ENCODE measurements around the gene PACS1.
A peak's percentile ranks its signal among the peaks of the same experiment; 100 is the strongest.
"Not testable (repeated sequence)": the region's sequence is repeated elsewhere in the genome, so short reads cannot be mapped to it uniquely, and the experiment has no call there.

The PACS1 gene

GRCh38 chr11:66073669-66074068 lies 3.6 kb downstream of the PACS1 start:
- no peaks in the 10 kb centered on the region for H3K27me3 Mint-ChIP-seq
- no peak overlapping the region for H3K27ac Mint-ChIP-seq
- H3K4me1 Mint-ChIP-seq (ENCODE audit: low read depth): peaks cover 49% of the 10 kb centered on the region
- peaks cover 76% of the 10 kb centered on the region for H3K36me3 Mint-ChIP-seq (ENCODE audit: low read depth)
- intact Hi-C loops (cut with micrococcal nuclease): no loop called here
- no peak overlapping the region for H3K4me3 Mint-ChIP-seq
- H3K9me3 Mint-ChIP-seq: no peaks in the 10 kb centered on the region

GRCh38 chr11:66075273-66075672 lies 5.2 kb downstream of the PACS1 start:
- Mint-ChIP-seq H3K27me3 (no peaks in the 10 kb centered on the region), H3K27ac (no peak overlapping the region), H3K9me3 (no peaks in the 10 kb centered on the region), H3K4me1 (ENCODE audit: low read depth) (peaks cover 55% of the 10 kb centered on the region), H3K4me3 (no peak overlapping the region), H3K36me3 (ENCODE audit: low read depth) (peaks cover 74% of the 10 kb centered on the region)
- intact Hi-C loops (cut with micrococcal nuclease): no loop called here

DNA sequence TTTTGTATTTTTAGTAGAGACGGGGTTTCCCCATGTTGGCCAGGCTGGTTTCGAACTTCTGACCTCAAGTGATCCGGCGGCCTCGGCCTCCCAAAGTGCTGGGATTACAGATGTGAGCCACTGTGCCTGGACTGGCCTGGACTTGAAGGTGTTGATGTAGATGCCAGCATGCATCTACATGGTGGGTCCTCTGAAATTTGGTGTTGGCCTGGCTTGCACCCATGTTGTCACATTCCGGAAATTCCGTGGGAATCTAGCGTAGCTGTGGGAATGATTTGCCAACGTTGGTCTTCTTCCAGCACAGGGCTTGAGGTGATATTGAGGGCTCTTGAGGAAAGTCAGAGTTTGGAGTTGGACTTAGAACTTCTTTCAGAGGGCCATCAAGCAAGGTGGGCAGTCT lies 6.5 kb downstream of the PACS1 start:
- intact Hi-C loops (cut with micrococcal nuclease): no loop called here
- H3K27me3 Mint-ChIP-seq: no peaks in the 10 kb centered on the region
- peaks cover 61% of the 10 kb centered on the region for H3K4me1 Mint-ChIP-seq (ENCODE audit: low read depth)
- peaks cover 66% of the 10 kb centered on the region for H3K36me3 Mint-ChIP-seq (ENCODE audit: low read depth)
- H3K4me3 Mint-ChIP-seq: no peak overlapping the region
- no peak overlapping the region for H3K27ac Mint-ChIP-seq
- H3K9me3 Mint-ChIP-seq: no peaks in the 10 kb centered on the region

GRCh38 chr11:66077927-66078326 lies 7.9 kb downstream of the PACS1 start:
- no peaks in the 10 kb centered on the region for H3K9me3 Mint-ChIP-seq
- peaks cover 57% of the 10 kb centered on the region for H3K36me3 Mint-ChIP-seq (ENCODE audit: low read depth)
- H3K27me3 Mint-ChIP-seq: no peaks in the 10 kb centered on the region
- H3K4me3 Mint-ChIP-seq: no peak overlapping the region
- peak overlapping the region; percentile 64 for H3K27ac Mint-ChIP-seq
- intact Hi-C loops (cut with micrococcal nuclease): no loop called here
- peaks cover 54% of the 10 kb centered on the region for H3K4me1 Mint-ChIP-seq (ENCODE audit: low read depth)

- H3K9me3 Mint-ChIP-seq; intact Hi-C loops (cut with micrococcal nuclease); H3K4me3 Mint-ChIP-seq; H3K27me3 Mint-ChIP-seq: not testable (repeated sequence)
- H3K36me3 Mint-ChIP-seq (ENCODE audit: low read depth): peaks cover 49% of the 10 kb centered on the region
- H3K27ac Mint-ChIP-seq: peak overlapping the region; percentile 64
- H3K4me1 Mint-ChIP-seq (ENCODE audit: low read depth): peaks cover 55% of the 10 kb centered on the region
Observed at GRCh38 chr11:66078949-66079348, 8.9 kb downstream of the PACS1 start.

DNA sequence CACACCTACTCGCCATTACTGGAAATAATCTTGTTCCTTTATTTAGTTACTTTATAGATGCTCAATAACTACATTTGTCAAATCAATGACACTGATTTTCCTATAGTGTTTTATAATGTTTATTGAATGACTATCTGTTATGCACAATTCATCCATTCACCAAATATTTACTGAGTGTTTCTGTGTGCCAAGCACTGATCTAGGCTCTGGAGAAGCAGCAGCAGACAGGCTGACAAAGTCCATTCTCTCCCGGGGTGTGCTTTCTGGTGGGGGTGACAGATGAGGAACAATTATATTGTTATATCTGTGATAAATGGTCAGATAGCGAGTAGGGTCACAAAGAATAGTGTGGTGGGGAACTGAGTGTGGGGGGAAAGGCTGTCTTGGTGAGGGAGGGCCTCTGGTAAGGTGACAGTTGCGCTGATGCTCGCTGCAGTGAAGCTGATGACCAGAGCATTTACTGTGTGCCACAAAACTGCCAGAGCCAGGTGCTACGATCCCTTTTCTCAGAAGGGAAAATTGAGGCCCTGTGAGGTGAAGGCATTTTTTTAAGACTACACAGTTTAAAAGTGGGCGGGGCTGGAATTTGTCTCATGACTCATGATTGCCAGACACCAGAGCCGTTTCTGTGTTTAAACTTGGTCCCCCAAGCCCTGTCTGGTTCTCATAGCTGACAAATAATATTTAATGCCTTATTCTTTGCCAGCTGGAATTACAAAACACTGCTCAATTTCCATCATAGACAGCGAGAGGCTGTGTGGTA lies 10.2 kb downstream of the PACS1 start:
- peaks cover 36% of the 10 kb centered on the region for H3K36me3 Mint-ChIP-seq (ENCODE audit: low read depth)
- H3K27ac Mint-ChIP-seq: peak overlapping the region; percentile 84
- no peaks in the 10 kb centered on the region for H3K9me3 Mint-ChIP-seq
- H3K4me3 Mint-ChIP-seq: no peak overlapping the region
- H3K4me1 Mint-ChIP-seq (ENCODE audit: low read depth): peaks cover 62% of the 10 kb centered on the region
- intact Hi-C loops (cut with micrococcal nuclease): loop anchor here (5.0 kb wide), 1 partner anchor 47 kb away; no protein-coding TSS in a partner anchor
- H3K27me3 Mint-ChIP-seq: no peaks in the 10 kb centered on the region

GRCh38 chr11:66081505-66081904 lies 11.4 kb downstream of the PACS1 start:
- Mint-ChIP-seq H3K27me3 (no peaks in the 10 kb centered on the region), H3K4me3 (peak overlapping the region; percentile 44), H3K9me3 (no peaks in the 10 kb centered on the region), H3K27ac (peak overlapping the region; percentile 84), H3K4me1 (ENCODE audit: low read depth) (peaks cover 62% of the 10 kb centered on the region), H3K36me3 (ENCODE audit: low read depth) (peaks cover 26% of the 10 kb centered on the region)
- intact Hi-C loops (cut with micrococcal nuclease): loop anchor here (5.0 kb wide), 1 partner anchor 46 kb away; no protein-coding TSS in a partner anchor

- Mint-ChIP-seq H3K27ac (no peak overlapping the region), H3K4me1 (ENCODE audit: low read depth) (peaks cover 58% of the 10 kb centered on the region), H3K4me3 (no peak overlapping the region), H3K36me3 (ENCODE audit: low read depth) (peaks cover 13% of the 10 kb centered on the region), H3K27me3 (no peaks in the 10 kb centered on the region), H3K9me3 (no peaks in the 10 kb centered on the region)
- intact Hi-C loops (cut with micrococcal nuclease): loop anchor here (5.0 kb wide), 1 partner anchor 44 kb away; no protein-coding TSS in a partner anchor
Observed at GRCh38 chr11:66082946-66083698, 13.1 kb downstream of the PACS1 start.

GRCh38 chr11:66083767-66084166 lies 13.7 kb downstream of the PACS1 start:
- H3K9me3 Mint-ChIP-seq: no peaks in the 10 kb centered on the region
- peaks cover 52% of the 10 kb centered on the region for H3K4me1 Mint-ChIP-seq (ENCODE audit: low read depth)
- H3K36me3 Mint-ChIP-seq (ENCODE audit: low read depth): peaks cover 7% of the 10 kb centered on the region
- peak overlapping the region; percentile 21 for H3K27ac Mint-ChIP-seq
- intact Hi-C loops (cut with micrococcal nuclease): loop anchor here (5.0 kb wide), 1 partner anchor 44 kb away; no protein-coding TSS in a partner anchor
- H3K27me3 Mint-ChIP-seq: no peaks in the 10 kb centered on the region
- H3K4me3 Mint-ChIP-seq: no peak overlapping the region

DNA sequence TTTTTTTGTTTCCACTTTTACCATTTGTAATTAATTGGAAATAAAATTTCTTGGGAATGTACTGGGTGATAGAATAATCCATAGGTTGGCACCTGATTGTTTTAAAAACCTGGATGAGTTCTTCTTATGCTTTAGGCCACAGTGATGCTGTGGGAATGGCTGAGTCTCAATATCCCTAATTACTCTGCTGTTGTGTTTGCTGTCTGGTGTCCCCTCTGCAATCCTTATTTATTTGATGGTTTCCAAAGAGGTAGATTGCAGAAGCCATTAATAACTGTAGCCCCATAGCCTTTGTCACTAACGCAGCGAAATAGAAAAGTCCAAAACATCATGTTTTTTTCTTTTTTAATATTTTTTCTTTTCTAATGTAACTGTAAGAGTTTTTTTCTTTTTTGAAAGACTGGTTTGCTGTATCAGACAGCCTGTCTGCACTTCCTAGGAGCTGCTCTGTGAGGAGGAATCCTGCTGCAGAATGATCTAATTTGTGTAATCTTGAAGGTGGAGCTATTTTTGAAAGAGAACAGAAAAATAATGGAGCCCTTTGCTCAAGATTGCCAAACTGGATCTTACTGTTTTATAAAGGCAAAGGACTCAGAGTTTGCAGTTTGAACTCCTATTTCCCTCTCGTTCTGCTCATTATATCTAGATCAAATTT lies 14.9 kb downstream of the PACS1 start:
- Mint-ChIP-seq H3K9me3 (no peaks in the 10 kb centered on the region), H3K27ac (no peak overlapping the region), H3K4me3 (no peak overlapping the region), H3K4me1 (ENCODE audit: low read depth) (peaks cover 40% of the 10 kb centered on the region), H3K27me3 (no peaks in the 10 kb centered on the region), H3K36me3 (ENCODE audit: low read depth) (peaks cover 1% of the 10 kb centered on the region)
- intact Hi-C loops (cut with micrococcal nuclease): loop anchor here (5.0 kb wide), 1 partner anchor 42 kb away; no protein-coding TSS in a partner anchor

- Mint-ChIP-seq H3K4me1 (ENCODE audit: low read depth) (peaks cover 16% of the 10 kb centered on the region), H3K36me3 (ENCODE audit: low read depth) (peaks cover 5% of the 10 kb centered on the region), H3K27me3 (no peaks in the 10 kb centered on the region), H3K4me3 (no peak overlapping the region), H3K27ac (no peak overlapping the region), H3K9me3 (no peaks in the 10 kb centered on the region)
- intact Hi-C loops (cut with micrococcal nuclease): no loop called here
Observed at GRCh38 chr11:66087148-66087908, 17.3 kb downstream of the PACS1 start.

- intact Hi-C loops (cut with micrococcal nuclease): no loop called here
- Mint-ChIP-seq H3K9me3 (no peaks in the 10 kb centered on the region), H3K27ac (no peak overlapping the region), H3K4me1 (ENCODE audit: low read depth) (peaks cover 11% of the 10 kb centered on the region), H3K4me3 (no peak overlapping the region), H3K27me3 (no peaks in the 10 kb centered on the region), H3K36me3 (ENCODE audit: low read depth) (peaks cover 10% of the 10 kb centered on the region)
Observed at GRCh38 chr11:66089067-66089466, 19.0 kb downstream of the PACS1 start.

DNA sequence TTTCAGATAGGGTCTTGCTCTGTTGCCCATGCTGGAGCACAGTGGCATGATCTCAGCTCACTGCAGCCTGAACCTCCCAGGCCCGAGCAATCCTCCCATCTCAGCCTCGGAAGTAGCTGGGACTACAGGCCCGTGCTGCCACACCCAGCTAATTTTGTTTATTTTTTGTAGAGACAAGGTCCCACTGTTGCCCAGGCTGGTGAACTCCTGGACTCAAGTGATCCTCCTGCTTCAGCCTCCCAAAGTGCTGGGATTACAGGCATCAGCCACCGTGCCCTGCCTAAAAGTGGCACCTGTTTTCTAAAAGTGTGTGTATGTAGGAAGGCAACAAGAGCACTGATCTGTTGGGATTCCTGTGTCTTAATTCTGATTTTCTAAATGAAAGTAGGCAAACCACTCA lies 20.2 kb downstream of the PACS1 start:
- Mint-ChIP-seq H3K36me3 (ENCODE audit: low read depth) (peaks cover 10% of the 10 kb centered on the region), H3K4me3 (no peak overlapping the region), H3K4me1 (ENCODE audit: low read depth) (peaks cover 6% of the 10 kb centered on the region), H3K27me3 (no peaks in the 10 kb centered on the region), H3K9me3 (no peaks in the 10 kb centered on the region), H3K27ac (no peak overlapping the region)
- intact Hi-C loops (cut with micrococcal nuclease): no loop called here
